ENCODE data around the gene PCDHGA5.
A peak's percentile ranks its signal among the peaks of the same experiment; 100 is the strongest.
"Not testable (repeated sequence)": the region's sequence is repeated elsewhere in the genome, so short reads cannot be mapped to it uniquely, and the experiment has no call there.

PCDHGA5 gene

GRCh38 chr5:141338538-141339306 is 25.2 kb upstream of the PCDHGA5 start, which contains the start of gene PCDHGA2:
PCDHGA2 (plus strand) TSS chr5:141338760.
- H3K36me3 ChIP-seq (ENCODE audit: insufficient read depth, low read length): no peaks in the 10 kb centered on the region
- no peak within 1 kb of the TSS for H3K27ac ChIP-seq (ENCODE audit: low read depth, low read length)
- no peak within 1 kb of the TSS for H3K9ac ChIP-seq (ENCODE audit: low read length)
- peaks cover 0 to 6% of the 10 kb centered on the region in 2 donors for H3K27me3 ChIP-seq (ENCODE audit: control insufficient read depth in 1 of 2, insufficient read depth in 2 of 2, low read length in 2 of 2)
- H3K9me3 ChIP-seq (ENCODE audit: low read length): peaks cover 59% of the 10 kb centered on the region
- H3K4me3 ChIP-seq (ENCODE audit: low read depth in 1 of 2, low read length in 2 of 2): peak within 1 kb of the TSS; percentile 9 to 48
- H3K4me1 ChIP-seq (ENCODE audit: insufficient read depth, low read length): no peaks in the 10 kb centered on the region

DNA sequence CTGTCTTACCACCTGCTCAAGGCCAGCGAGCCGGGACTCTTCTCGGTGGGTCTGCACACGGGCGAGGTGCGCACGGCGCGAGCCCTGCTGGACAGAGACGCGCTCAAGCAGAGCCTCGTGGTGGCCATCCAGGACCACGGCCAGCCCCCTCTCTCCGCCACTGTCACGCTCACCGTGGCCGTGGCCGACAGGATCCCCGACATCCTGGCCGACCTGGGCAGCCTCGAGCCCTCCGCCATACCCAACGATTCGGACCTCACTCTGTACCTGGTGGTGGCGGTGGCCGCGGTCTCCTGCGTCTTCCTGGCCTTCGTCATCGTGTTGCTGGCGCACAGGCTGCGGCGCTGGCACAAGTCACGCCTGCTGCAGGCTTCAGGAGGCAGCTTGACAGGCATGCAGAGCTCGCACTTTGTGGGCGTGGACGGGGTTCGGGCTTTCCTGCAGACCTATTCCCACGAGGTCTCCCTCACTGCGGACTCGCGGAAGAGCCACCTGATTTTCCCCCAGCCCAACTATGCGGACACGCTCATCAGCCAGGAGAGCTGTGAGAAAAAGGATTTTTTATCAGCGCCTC is 23.1 kb upstream of the PCDHGA5 start:
- H3K4me3 ChIP-seq (ENCODE audit: low read depth in 1 of 2, low read length in 2 of 2); H3K27ac ChIP-seq (ENCODE audit: low read depth, low read length); H3K9ac ChIP-seq (ENCODE audit: low read length); H3K4me1 ChIP-seq (ENCODE audit: insufficient read depth, low read length); H3K27me3 ChIP-seq (ENCODE audit: control insufficient read depth in 1 of 2, insufficient read depth in 2 of 2, low read length in 2 of 2); H3K36me3 ChIP-seq (ENCODE audit: insufficient read depth, low read length): not testable (repeated sequence)
- H3K9me3 ChIP-seq (ENCODE audit: low read length): peaks cover 73% of the 10 kb centered on the region

DNA sequence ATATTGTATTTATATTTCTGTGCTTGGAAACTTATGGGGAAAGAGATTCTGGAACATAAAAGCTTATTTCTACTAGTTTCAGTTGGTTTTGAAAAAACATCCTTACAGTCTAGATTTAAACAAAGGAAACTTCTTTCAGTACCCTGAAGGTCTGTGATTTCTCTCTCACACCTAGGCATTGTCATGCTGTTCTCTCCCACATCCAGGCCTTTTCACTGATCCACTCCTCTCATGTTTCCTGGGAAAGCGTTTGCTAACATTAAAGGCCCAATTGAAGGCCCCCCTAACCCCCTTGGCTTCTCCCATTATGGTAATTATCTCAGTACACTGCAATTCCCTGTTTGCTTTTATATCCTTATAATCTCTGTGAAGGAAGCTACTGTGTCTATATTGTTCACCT is 21.2 kb upstream of the PCDHGA5 start:
- peaks cover 69% of the 10 kb centered on the region for H3K9me3 ChIP-seq (ENCODE audit: low read length)
- no peaks in the 10 kb centered on the region for H3K36me3 ChIP-seq (ENCODE audit: insufficient read depth, low read length)
- no peaks in the 10 kb centered on the region for H3K4me1 ChIP-seq (ENCODE audit: insufficient read depth, low read length)
- peaks cover 0 to 6% of the 10 kb centered on the region in 2 donors for H3K27me3 ChIP-seq (ENCODE audit: control insufficient read depth in 1 of 2, insufficient read depth in 2 of 2, low read length in 2 of 2)
- no peak overlapping the region for H3K27ac ChIP-seq (ENCODE audit: low read depth, low read length)
- H3K9ac ChIP-seq (ENCODE audit: low read length): no peak overlapping the region
- H3K4me3 ChIP-seq (ENCODE audit: low read depth in 1 of 2, low read length in 2 of 2): no peak overlapping the region

GRCh38 chr5:141343242-141343952 is 20.6 kb upstream of the PCDHGA5 start, which contains the start of gene PCDHGA3:
PCDHGA3 (plus strand) TSS chr5:141343829; CDS start chr5:141344034, 205 bp downstream.
- peaks cover 0 to 6% of the 10 kb centered on the region in 2 donors for H3K27me3 ChIP-seq (ENCODE audit: control insufficient read depth in 1 of 2, insufficient read depth in 2 of 2, low read length in 2 of 2)
- no peaks in the 10 kb centered on the region for H3K36me3 ChIP-seq (ENCODE audit: insufficient read depth, low read length)
- H3K4me3 ChIP-seq (ENCODE audit: low read depth in 1 of 2, low read length in 2 of 2): peak within 1 kb of the TSS in 1 of 2 donors; percentile 19
- H3K27ac ChIP-seq (ENCODE audit: low read depth, low read length): no peak within 1 kb of the TSS
- H3K9ac ChIP-seq (ENCODE audit: low read length): no peak within 1 kb of the TSS
- H3K4me1 ChIP-seq (ENCODE audit: insufficient read depth, low read length): no peaks in the 10 kb centered on the region
- H3K9me3 ChIP-seq (ENCODE audit: low read length): peaks cover 64% of the 10 kb centered on the region

- Histone ChIP-seq H3K9me3 (ENCODE audit: low read length) (peaks cover 64% of the 10 kb centered on the region), H3K4me3 (ENCODE audit: low read depth in 1 of 2, low read length in 2 of 2) (peak overlapping the region in 1 of 2 donors; percentile 19), H3K9ac (ENCODE audit: low read length) (no peak overlapping the region), H3K4me1 (ENCODE audit: insufficient read depth, low read length) (no peaks in the 10 kb centered on the region), H3K27ac (ENCODE audit: low read depth, low read length) (no peak overlapping the region), H3K27me3 (ENCODE audit: control insufficient read depth in 1 of 2, insufficient read depth in 2 of 2, low read length in 2 of 2) (peaks cover 0 to 2% of the 10 kb centered on the region in 2 donors), H3K36me3 (ENCODE audit: insufficient read depth, low read length) (no peaks in the 10 kb centered on the region)
These were observed 20.0 kb upstream of the PCDHGA5 start for GRCh38 chr5:141343953-141344463.

DNA sequence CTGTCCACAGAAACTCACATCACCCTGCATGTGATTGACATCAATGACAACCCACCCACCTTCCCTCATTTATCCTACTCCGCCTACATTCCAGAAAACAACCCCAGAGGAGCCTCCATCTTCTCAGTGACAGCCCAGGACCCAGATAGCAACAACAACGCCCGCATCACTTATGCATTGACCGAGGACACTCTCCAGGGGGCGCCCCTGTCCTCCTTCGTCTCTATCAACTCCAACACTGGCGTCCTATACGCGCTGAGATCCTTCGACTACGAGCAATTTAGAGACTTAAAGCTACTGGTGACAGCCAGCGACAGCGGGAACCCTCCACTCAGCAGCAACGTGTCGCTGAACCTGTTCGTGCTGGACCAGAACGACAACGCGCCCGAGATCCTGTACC is 18.6 kb upstream of the PCDHGA5 start:
- H3K27ac ChIP-seq (ENCODE audit: low read depth, low read length): no peak overlapping the region
- peak overlapping the region in 1 of 2 donors; percentile 11 for H3K4me3 ChIP-seq (ENCODE audit: low read depth in 1 of 2, low read length in 2 of 2)
- no peaks in the 10 kb centered on the region for H3K27me3 ChIP-seq (ENCODE audit: control insufficient read depth in 1 of 2, insufficient read depth in 2 of 2, low read length in 2 of 2)
- H3K9ac ChIP-seq (ENCODE audit: low read length): no peak overlapping the region
- H3K4me1 ChIP-seq (ENCODE audit: insufficient read depth, low read length): no peaks in the 10 kb centered on the region
- H3K9me3 ChIP-seq (ENCODE audit: low read length): peaks cover 60% of the 10 kb centered on the region
- H3K36me3 ChIP-seq (ENCODE audit: insufficient read depth, low read length): no peaks in the 10 kb centered on the region

DNA sequence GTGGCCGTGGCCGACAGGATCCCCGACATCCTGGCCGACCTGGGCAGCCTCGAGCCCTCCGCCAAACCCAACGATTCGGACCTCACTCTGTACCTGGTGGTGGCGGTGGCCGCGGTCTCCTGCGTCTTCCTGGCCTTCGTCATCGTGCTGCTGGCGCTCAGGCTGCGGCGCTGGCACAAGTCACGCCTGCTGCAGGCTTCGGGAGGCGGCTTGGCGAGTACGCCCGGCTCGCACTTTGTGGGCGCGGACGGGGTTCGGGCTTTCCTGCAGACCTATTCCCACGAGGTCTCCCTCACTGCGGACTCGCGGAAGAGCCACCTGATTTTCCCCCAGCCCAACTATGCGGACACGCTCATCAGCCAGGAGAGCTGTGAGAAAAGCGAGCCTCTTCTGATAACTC is 17.9 kb upstream of the PCDHGA5 start:
- H3K27me3 ChIP-seq (ENCODE audit: control insufficient read depth in 1 of 2, insufficient read depth in 2 of 2, low read length in 2 of 2); H3K4me1 ChIP-seq (ENCODE audit: insufficient read depth, low read length); H3K9ac ChIP-seq (ENCODE audit: low read length); H3K4me3 ChIP-seq (ENCODE audit: low read depth in 1 of 2, low read length in 2 of 2); H3K36me3 ChIP-seq (ENCODE audit: insufficient read depth, low read length); H3K27ac ChIP-seq (ENCODE audit: low read depth, low read length): not testable (repeated sequence)
- peaks cover 63% of the 10 kb centered on the region for H3K9me3 ChIP-seq (ENCODE audit: low read length)

GRCh38 chr5:141349917-141350619 is 13.9 kb upstream of the PCDHGA5 start, which contains the start of gene PCDHGB1:
PCDHGB1 (plus strand) TSS chr5:141350099; CDS start chr5:141350261, 162 bp downstream.
- H3K4me1 ChIP-seq (ENCODE audit: insufficient read depth, low read length): no peaks in the 10 kb centered on the region
- peaks cover 44% of the 10 kb centered on the region for H3K9me3 ChIP-seq (ENCODE audit: low read length)
- H3K9ac ChIP-seq (ENCODE audit: low read length): no peak within 1 kb of the TSS
- H3K27me3 ChIP-seq (ENCODE audit: control insufficient read depth in 1 of 2, insufficient read depth in 2 of 2, low read length in 2 of 2): no peaks in the 10 kb centered on the region
- H3K27ac ChIP-seq (ENCODE audit: low read depth, low read length): no peak within 1 kb of the TSS
- no peaks in the 10 kb centered on the region for H3K36me3 ChIP-seq (ENCODE audit: insufficient read depth, low read length)
- peak within 1 kb of the TSS; percentile 4 to 42 for H3K4me3 ChIP-seq (ENCODE audit: low read depth in 1 of 2, low read length in 2 of 2)

DNA sequence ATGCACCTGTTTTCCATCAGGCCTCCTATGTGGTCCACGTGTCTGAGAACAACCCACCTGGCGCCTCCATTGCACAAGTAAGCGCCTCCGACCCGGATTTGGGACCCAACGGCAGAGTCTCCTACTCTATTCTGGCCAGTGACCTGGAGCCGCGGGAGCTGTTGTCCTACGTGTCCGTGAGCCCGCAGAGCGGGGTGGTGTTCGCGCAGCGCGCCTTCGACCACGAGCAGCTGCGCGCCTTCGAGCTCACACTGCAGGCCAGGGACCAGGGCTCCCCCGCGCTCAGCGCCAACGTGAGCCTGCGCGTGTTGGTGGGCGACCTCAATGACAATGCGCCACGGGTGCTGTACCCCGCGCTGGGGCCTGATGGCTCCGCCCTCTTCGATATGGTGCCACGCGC is 12.4 kb upstream of the PCDHGA5 start:
- Histone ChIP-seq H3K36me3 (ENCODE audit: insufficient read depth, low read length) (no peaks in the 10 kb centered on the region), H3K4me1 (ENCODE audit: insufficient read depth, low read length) (no peaks in the 10 kb centered on the region), H3K9me3 (ENCODE audit: low read length) (peaks cover 55% of the 10 kb centered on the region), H3K27ac (ENCODE audit: low read depth, low read length) (no peak overlapping the region), H3K4me3 (ENCODE audit: low read depth in 1 of 2, low read length in 2 of 2) (peak overlapping the region in 1 of 2 donors; percentile 42), H3K27me3 (ENCODE audit: control insufficient read depth in 1 of 2, insufficient read depth in 2 of 2, low read length in 2 of 2) (no peaks in the 10 kb centered on the region), H3K9ac (ENCODE audit: low read length) (no peak overlapping the region)

GRCh38 chr5:141354900-141355469 is 9.0 kb upstream of the PCDHGA5 start, which contains the start of gene PCDHGA4:
PCDHGA4 (plus strand) TSS chr5:141355021; CDS start chr5:141355108, 87 bp downstream.
- Histone ChIP-seq H3K9me3 (ENCODE audit: low read length) (peaks cover 48% of the 10 kb centered on the region), H3K27me3 (ENCODE audit: control insufficient read depth in 1 of 2, insufficient read depth in 2 of 2, low read length in 2 of 2) (no peaks in the 10 kb centered on the region), H3K9ac (ENCODE audit: low read length) (no peak within 1 kb of the TSS), H3K27ac (ENCODE audit: low read depth, low read length) (no peak within 1 kb of the TSS), H3K4me1 (ENCODE audit: insufficient read depth, low read length) (no peaks in the 10 kb centered on the region), H3K36me3 (ENCODE audit: insufficient read depth, low read length) (no peaks in the 10 kb centered on the region), H3K4me3 (ENCODE audit: low read depth in 1 of 2, low read length in 2 of 2) (peak within 1 kb of the TSS; percentile 5 to 12)

Data from muscle layer of colon (tissue), 2 donors.